ENCODE results near the gene SEMA3A.
A peak's percentile ranks its signal among the peaks of the same experiment; 100 is the strongest.

Gene SEMA3A

GRCh38 chr7:84188786-84189405 is 5.7 kb downstream of the SEMA3A start:
- TF ChIP-seq CTCF (IDR thresholded peaks at IDR 0.05): peak; percentile 22
- H3K27me3 Mint-ChIP-seq (ENCODE audit: low read depth, poor library complexity): no peaks in the 10 kb centered on the region
- peaks cover 53% of the 10 kb centered on the region for H3K4me1 Mint-ChIP-seq
- no peak overlapping the region for H3K27ac Mint-ChIP-seq
- no peaks in the 10 kb centered on the region for H3K36me3 Mint-ChIP-seq (ENCODE audit: low read depth)
- H3K4me3 Mint-ChIP-seq: no peak overlapping the region
- no peaks in the 10 kb centered on the region for H3K9me3 Mint-ChIP-seq
- DNase-seq: no peak

- DNase-seq: no peak
- Mint-ChIP-seq H3K9me3 (no peaks in the 10 kb centered on the region), H3K4me1 (peaks cover 44% of the 10 kb centered on the region), H3K36me3 (ENCODE audit: low read depth) (no peaks in the 10 kb centered on the region), H3K27ac (peak overlapping the region; percentile 20), H3K27me3 (ENCODE audit: low read depth, poor library complexity) (no peaks in the 10 kb centered on the region), H3K4me3 (no peak overlapping the region)
- TF ChIP-seq CTCF (IDR thresholded peaks at IDR 0.05): no peak
These were observed 6.6 kb downstream of the SEMA3A start for GRCh38 chr7:84187813-84188510.

GRCh38 chr7:84187087-84187805 is 7.3 kb downstream of the SEMA3A start:
- TF ChIP-seq CTCF (IDR thresholded peaks at IDR 0.05): no peak
- Mint-ChIP-seq H3K36me3 (ENCODE audit: low read depth) (no peaks in the 10 kb centered on the region), H3K4me3 (no peak overlapping the region), H3K4me1 (peaks cover 43% of the 10 kb centered on the region), H3K9me3 (no peaks in the 10 kb centered on the region), H3K27ac (peak overlapping the region; percentile 85), H3K27me3 (ENCODE audit: low read depth, poor library complexity) (no peaks in the 10 kb centered on the region)
- DNase-seq: no peak

DNA sequence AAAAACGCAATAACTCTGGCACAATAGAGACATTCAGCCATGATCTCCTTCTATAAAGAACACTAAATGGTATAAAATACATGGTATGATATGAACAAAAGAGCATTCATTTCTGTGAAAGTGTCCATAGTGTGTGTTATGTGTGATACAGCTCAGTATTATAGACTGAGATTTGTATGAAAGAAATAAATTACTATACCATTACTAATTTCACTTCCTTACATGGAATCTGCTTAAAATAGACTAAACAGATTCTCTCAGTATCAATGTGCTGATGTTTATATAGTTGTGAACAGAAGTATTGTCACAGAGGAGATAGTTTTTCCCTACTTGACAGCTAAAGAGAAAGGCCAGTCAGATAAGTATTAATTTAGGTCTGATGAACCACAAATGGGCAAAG is 10.8 kb downstream of the SEMA3A start:
- no peaks in the 10 kb centered on the region for H3K9me3 Mint-ChIP-seq
- peaks cover 20% of the 10 kb centered on the region for H3K4me1 Mint-ChIP-seq
- H3K36me3 Mint-ChIP-seq (ENCODE audit: low read depth): no peaks in the 10 kb centered on the region
- DNase-seq: no peak
- H3K27ac Mint-ChIP-seq: no peak overlapping the region
- no peaks in the 10 kb centered on the region for H3K27me3 Mint-ChIP-seq (ENCODE audit: low read depth, poor library complexity)
- no peak overlapping the region for H3K4me3 Mint-ChIP-seq
- TF ChIP-seq CTCF (IDR thresholded peaks at IDR 0.05): no peak

DNA sequence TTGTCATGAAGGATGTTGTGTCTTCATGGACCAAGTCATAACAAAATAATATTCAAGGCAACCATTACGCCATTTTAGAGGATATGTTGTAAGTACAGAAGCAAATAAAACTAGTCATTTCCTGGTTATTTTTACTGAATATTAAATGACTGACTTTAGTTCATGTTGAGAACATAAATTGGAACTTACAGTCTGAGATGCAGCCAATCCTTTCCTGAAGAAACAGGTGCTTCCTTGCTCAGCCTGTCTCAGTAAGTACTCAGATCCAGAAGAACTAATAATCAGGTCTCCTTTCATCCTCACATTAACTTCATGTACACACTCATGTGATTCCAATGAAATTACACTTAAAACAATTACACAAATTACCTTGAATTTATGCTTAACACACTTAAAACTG is 12.3 kb downstream of the SEMA3A start:
- Mint-ChIP-seq H3K27ac (no peak overlapping the region), H3K4me3 (no peak overlapping the region), H3K36me3 (ENCODE audit: low read depth) (no peaks in the 10 kb centered on the region), H3K9me3 (no peaks in the 10 kb centered on the region), H3K27me3 (ENCODE audit: low read depth, poor library complexity) (no peaks in the 10 kb centered on the region), H3K4me1 (peaks cover 6% of the 10 kb centered on the region)
- no peak for DNase-seq
- TF ChIP-seq CTCF (IDR thresholded peaks at IDR 0.05): no peak

Measured in nephron progenitor cell (in vitro differentiated cells).